HPDE6-E6E7 (cell line): ENCODE measurements around the gene ITPRIPL2.

Experiments used
- DNase-seq: peaks from one replicate; pipeline ENCODE4 v3.0.0; 2011; ENCODE audit warnings: missing footprints; ENCODE audit errors: extremely low spot score

ITPRIPL2 gene

GRCh38 chr16:19119564-19119963 is 5.8 kb downstream of the ITPRIPL2 start:
- no peak for DNase-seq

GRCh38 chr16:19123535-19124178 is 9.9 kb downstream of the ITPRIPL2 start:
- DNase-seq = no peak

- DNase-seq = no peak
Measured at GRCh38 chr16:19126300-19126699, 12.5 kb downstream of the ITPRIPL2 start.

- no peak for DNase-seq
Measured at GRCh38 chr16:19127205-19127604, 13.4 kb downstream of the ITPRIPL2 start.

GRCh38 chr16:19127674-19128131 is 13.9 kb downstream of the ITPRIPL2 start:
- no peak for DNase-seq

- DNase-seq = no peak
Measured at GRCh38 chr16:19128454-19129200, 14.9 kb downstream of the ITPRIPL2 start.

GRCh38 chr16:19130385-19130784 is 16.6 kb downstream of the ITPRIPL2 start:
- no peak for DNase-seq

GRCh38 chr16:19130852-19131824 is 17.4 kb downstream of the ITPRIPL2 start:
- DNase-seq = no peak

- no peak for DNase-seq
Measured at GRCh38 chr16:19131825-19132218, 18.1 kb downstream of the ITPRIPL2 start.

- DNase-seq = no peak
Measured at GRCh38 chr16:19132255-19132654, 18.5 kb downstream of the ITPRIPL2 start.

- DNase-seq = no peak
Measured at GRCh38 chr16:19132898-19133297, 19.1 kb downstream of the ITPRIPL2 start.

- no peak for DNase-seq
Measured at GRCh38 chr16:19133600-19133999, 19.8 kb downstream of the ITPRIPL2 start.

- no peak for DNase-seq
Measured at GRCh38 chr16:19135201-19135842, 21.6 kb downstream of the ITPRIPL2 start.

GRCh38 chr16:19135896-19136438 is 22.2 kb downstream of the ITPRIPL2 start:
- DNase-seq = peak; percentile 72

GRCh38 chr16:19136549-19137196 is 22.9 kb downstream of the ITPRIPL2 start:
- DNase-seq = no peak

GRCh38 chr16:19137201-19138128 is 23.7 kb downstream of the ITPRIPL2 start:
- no peak for DNase-seq

- peak; percentile 91 for DNase-seq
Measured at GRCh38 chr16:19138601-19139000, 24.8 kb downstream of the ITPRIPL2 start.

GRCh38 chr16:19139436-19140091 is 25.8 kb downstream of the ITPRIPL2 start:
- DNase-seq = no peak

- DNase-seq = no peak
Measured at GRCh38 chr16:19140396-19140795, 26.6 kb downstream of the ITPRIPL2 start.
